Measurements from ENCODE around the gene PPARA. TPM values are rescaled to one million over a fixed set of nuclear protein-coding genes. Genes with fewer than 3 reads are reported as not detected.

Gene PPARA
- total and polyA plus RNA-seq, 9 of the 15 experiments (the other 6 are each of a cell fraction or from before 2014, with no cell fraction given) = 0.64 to 5.3 (median 3.5) TPM

DNA sequence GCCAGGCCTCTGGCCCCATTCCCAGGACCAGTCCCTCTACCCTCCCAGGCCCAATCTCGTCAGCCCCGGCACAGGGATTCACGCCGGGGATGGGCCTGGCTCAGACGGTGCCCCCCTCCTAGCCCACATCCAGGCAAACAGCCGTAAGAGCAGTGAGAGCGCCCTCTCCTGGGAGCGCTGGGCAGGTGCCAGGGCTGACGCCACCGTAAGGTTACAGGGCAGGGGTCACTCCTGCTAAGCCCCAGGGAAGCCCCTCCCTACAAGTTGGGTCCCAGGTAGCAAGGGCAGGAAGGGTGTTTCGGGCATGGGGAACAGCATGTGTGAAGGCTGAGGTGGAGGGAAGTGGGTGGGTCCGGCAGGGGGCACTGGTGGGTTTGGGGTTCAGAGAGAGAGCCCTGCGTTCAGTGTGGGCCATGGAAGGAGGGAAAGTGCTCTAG lies 19.2 kb upstream of the PPARA start (continued):
- TF ChIP-seq ZNF263 (CRISPR knock-in tag; IDR thresholded peaks at IDR 0.05; ENCODE audit: borderline replicate concordance) (no peak), ASH1L (IDR thresholded peaks at IDR 0.05; ENCODE audit: borderline replicate concordance, low read depth, partially characterized antibody) (no peak), ZNF3 (CRISPR knock-in tag; IDR thresholded peaks at IDR 0.05) (no peak), ZNF121 (CRISPR knock-in tag; conservative IDR thresholded peaks at IDR 0.05) (no peak), SMARCC2 (IDR thresholded peaks at IDR 0.05; ENCODE audit: low read depth) (no peak), NFE2 (IDR thresholded peaks at IDR 0.05; ENCODE audit: low read depth) (no peak), POLR3A (IDR thresholded peaks at IDR 0.05; ENCODE audit: borderline replicate concordance, extremely low read depth, insufficient read depth, insufficient read length) (no peak), CBX2 (IDR thresholded peaks at IDR 0.05; ENCODE audit: insufficient read depth, low read length, poor library complexity, severe bottlenecking) (no peak), ZNF224 (CRISPR knock-in tag; IDR thresholded peaks at IDR 0.05) (no peak), HDAC1 (IDR thresholded peaks at IDR 0.05) (no peak), ARID2 (IDR thresholded peaks at IDR 0.05) (no peak), NRF1 (conservative IDR thresholded peaks at IDR 0.05 in 1 of 2, IDR thresholded peaks at IDR 0.05 in 1 of 2) (no peak), HNRNPUL1 (IDR thresholded peaks at IDR 0.05; ENCODE audit: low read length) (no peak), ZNF589 (CRISPR knock-in tag; IDR thresholded peaks at IDR 0.05; ENCODE audit: low read depth) (no peak)
- TF ChIP-seq, protein P1, sequence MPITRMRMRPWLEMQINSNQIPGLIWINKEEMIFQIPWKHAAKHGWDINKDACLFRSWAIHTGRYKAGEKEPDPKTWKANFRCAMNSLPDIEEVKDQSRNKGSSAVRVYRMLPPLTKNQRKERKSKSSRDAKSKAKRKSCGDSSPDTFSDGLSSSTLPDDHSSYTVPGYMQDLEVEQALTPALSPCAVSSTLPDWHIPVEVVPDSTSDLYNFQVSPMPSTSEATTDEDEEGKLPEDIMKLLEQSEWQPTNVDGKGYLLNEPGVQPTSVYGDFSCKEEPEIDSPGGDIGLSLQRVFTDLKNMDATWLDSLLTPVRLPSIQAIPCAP (CRISPR knock-in tag; IDR thresholded peaks at IDR 0.05; ENCODE audit: borderline replicate concordance) = no peak
- TF ChIP-seq, protein P2, sequence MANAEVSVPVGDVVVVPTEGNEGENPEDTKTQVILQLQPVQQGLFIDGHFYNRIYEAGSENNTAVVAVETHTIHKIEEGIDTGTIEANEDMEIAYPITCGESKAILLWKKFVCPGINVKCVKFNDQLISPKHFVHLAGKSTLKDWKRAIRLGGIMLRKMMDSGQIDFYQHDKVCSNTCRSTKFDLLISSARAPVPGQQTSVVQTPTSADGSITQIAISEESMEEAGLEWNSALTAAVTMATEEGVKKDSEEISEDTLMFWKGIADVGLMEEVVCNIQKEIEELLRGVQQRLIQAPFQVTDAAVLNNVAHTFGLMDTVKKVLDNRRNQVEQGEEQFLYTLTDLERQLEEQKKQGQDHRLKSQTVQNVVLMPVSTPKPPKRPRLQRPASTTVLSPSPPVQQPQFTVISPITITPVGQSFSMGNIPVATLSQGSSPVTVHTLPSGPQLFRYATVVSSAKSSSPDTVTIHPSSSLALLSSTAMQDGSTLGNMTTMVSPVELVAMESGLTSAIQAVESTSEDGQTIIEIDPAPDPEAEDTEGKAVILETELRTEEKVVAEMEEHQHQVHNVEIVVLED (CRISPR knock-in tag; IDR thresholded peaks at IDR 0.05) = no peak
- TF ChIP-seq, protein P3, sequence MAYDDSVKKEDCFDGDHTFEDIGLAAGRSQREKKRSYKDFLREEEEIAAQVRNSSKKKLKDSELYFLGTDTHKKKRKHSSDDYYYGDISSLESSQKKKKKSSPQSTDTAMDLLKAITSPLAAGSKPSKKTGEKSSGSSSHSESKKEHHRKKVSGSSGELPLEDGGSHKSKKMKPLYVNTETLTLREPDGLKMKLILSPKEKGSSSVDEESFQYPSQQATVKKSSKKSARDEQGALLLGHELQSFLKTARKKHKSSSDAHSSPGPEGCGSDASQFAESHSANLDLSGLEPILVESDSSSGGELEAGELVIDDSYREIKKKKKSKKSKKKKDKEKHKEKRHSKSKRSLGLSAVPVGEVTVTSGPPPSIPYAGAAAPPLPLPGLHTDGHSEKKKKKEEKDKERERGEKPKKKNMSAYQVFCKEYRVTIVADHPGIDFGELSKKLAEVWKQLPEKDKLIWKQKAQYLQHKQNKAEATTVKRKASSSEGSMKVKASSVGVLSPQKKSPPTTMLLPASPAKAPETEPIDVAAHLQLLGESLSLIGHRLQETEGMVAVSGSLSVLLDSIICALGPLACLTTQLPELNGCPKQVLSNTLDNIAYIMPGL (CRISPR knock-in tag; IDR thresholded peaks at IDR 0.05) = no peak

All from K562 (cell line).